Epithelial cell of esophagus (primary cell): ENCODE results near the gene GM2A.
"Not testable (repeated sequence)": the region's sequence is repeated elsewhere in the genome, so short reads cannot be mapped to it uniquely, and the experiment has no call there.

Source experiments
- DNase-seq: peaks from one replicate; pipeline ENCODE4 v3.0.0; 2010; ENCODE audit warnings: low read depth
- H3K4me3 ChIP-seq: 2 replicates; pipeline ENCODE4 v1.5.1; 2011; ENCODE audit warnings: mild to moderate bottlenecking, low read length, control low read depth
- CTCF ChIP-seq: IDR thresholded peaks from 2 replicates; pipeline ENCODE4 v1.5.1; 2011; ENCODE audit warnings: low read depth, mild to moderate bottlenecking, low read length, control low read depth, inconsistent platforms; ENCODE audit not compliant: insufficient read depth; ENCODE audit errors: missing control alignments

The GM2A gene

DNA sequence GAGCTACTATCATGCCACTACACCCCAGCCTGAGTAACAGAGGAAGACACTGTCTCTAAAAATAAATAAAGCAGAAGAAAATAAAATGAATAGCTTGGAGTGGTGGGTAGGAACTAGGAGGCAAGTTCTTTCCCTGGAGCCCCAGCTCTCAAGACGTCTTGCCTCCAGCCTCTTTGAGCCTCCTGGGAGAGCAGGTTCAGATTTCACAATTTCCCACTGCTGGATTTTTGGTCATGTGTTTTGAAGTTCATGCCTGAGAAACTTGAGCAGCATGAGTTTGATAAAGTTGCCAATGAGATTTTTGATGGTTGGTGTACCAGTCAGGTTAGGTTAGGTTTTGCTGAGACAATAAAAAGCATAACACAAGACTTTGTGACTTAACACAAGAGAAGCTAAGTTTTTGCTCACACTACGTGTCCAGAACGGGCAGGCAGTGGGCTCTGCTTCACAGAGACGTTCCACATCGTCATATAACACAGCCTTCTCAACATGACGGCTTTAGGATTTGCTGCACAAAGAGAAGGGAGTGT is 25.0 kb upstream of the GM2A start:
- TF ChIP-seq CTCF: no peak

DNA sequence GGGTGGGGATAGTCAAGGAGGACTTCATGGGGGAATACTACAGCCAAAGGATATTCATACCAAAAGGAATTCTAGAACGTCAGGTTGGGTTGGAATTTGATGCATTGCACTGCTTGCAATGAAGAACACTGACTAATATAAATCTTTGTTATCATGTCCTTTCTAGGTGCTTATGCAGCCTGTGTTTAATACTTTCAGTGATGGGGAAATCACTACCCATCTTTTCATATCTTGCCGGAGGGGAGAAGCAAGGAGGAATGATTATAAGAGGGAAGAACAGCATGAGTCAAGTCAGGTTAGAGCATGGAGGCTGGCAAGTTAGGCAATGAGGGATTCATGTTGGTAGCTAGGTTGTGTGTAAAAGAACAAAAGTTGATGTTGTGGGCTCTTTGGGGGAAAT is 24.0 kb upstream of the GM2A start:
- DNase-seq: no peak

More for the DNA sequence above, 25.0 kb upstream of the GM2A start:
- H3K4me3 ChIP-seq: no peak overlapping the region
- DNase-seq: no peak

GRCh38 chr5:151230048-151230680 is 22.8 kb upstream of the GM2A start:
- no peak for TF ChIP-seq CTCF
- no peak for DNase-seq

More for the DNA sequence above, 24.0 kb upstream of the GM2A start:
- no peak for TF ChIP-seq CTCF
- H3K4me3 ChIP-seq: no peak overlapping the region

DNA sequence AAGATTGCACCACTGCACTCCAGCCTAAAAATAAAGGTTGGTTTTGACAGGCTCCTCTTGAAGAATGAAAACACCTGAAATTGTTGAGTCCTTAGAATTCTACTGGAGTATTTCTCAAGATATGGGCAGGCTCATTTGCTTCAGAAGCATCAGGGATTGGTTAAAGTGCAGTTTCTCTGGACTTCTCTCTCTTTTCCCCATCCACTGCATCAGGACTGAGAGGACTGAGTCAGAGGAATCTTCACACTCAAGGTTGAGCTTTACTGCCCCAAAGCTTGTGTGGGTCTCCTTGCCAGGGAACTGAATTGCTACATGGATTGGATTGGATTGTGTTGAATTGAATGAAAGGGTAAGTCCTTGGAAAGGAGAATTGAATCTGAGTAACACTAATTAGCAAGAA is 21.6 kb upstream of the GM2A start:
- H3K4me3 ChIP-seq: no peak overlapping the region
- TF ChIP-seq CTCF: no peak
- DNase-seq: no peak

More at GRCh38 chr5:151230048-151230680, 22.8 kb upstream of the GM2A start:
- no peak overlapping the region for H3K4me3 ChIP-seq

DNA sequence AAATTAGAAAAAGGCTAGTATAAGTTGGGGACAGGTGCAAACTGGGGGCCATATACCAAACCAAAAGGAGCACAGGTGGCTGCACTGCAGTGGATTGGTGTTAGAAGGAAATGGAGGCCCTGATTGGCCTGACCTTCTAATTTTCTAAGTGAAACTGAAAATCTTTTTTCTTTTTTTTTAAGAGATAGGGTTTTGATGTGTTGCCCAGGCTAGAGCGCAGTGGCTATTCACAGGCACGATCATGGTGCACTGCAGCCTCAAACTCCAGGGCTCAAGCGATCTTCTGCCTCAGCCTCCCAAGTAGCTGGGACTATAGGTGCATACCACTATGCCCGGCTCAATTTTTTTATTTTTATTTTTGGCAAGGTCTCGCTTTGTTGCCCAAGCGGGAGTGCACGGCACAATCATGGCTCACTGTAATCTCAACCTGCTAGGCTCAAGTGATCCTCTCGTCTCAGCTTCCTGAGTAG is 19.3 kb upstream of the GM2A start:
- no peak overlapping the region for H3K4me3 ChIP-seq
- no peak for TF ChIP-seq CTCF
- no peak for DNase-seq

DNA sequence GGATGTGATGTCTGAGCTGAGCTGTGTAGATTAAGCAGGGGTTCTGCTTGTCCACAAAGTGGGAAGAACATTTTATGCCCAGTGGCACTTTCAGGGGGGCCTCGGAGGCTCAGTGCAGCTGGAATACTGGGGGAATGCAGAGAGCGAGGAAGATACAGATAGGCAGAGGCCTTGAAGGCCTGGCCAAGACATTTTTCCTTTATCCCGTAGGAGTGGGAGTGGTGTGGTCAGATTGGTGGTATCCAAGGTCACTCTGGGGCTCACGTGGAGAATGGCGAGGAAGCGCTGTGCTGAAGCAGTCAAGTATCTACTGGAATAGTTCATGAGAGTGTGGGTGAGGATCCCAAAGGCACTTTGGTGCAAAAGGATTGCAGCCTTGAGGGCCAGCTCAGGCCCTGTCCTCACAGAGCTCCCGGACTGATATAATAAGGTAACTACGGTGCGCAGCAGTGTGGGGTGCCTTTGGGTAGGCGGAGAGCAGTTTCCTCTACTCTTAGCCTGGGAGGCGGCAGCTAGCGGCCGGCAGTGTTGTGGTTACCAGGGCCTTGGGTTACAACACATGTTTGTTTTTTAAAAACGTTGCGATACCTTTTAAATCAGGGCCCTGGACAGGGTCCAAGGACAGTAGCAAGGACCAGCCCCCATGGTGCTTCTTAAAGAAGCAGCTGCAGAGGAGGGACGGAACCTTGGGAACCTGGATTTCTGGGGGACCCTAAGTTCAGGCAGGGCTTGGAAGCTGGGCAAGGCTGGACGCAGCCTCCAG is 18.3 kb upstream of the GM2A start:
- no peak for DNase-seq
- TF ChIP-seq CTCF: no peak
- no peak overlapping the region for H3K4me3 ChIP-seq

DNA sequence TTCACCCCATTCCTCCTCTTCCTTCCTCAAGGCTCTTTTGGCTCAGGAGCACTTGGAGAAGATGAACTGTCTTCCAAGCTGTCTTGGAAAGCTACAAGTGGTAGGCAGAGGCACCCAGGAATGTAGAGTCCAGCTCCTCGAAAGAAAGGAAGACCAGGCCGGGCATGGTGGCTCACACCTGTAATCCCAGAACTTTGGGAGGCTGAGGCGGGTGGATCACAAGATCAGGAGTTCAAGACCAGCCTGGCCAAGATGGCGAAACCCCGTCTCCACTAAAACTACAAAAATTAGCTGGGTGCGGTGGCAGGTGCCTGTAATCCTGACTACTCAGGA is 17.8 kb upstream of the GM2A start:
- not testable (repeated sequence) for H3K4me3 ChIP-seq, DNase-seq
